Fibroblast of lung (primary cell): ENCODE results near the gene S100P.

Source experiments
- EZH2 ChIP-seq: IDR thresholded peaks from 2 replicates; pipeline ENCODE4 v1.5.1; 2012; ENCODE audit warnings: low read length, control low read depth, mild to moderate bottlenecking; ENCODE audit errors: missing control alignments
- TF ChIP-seq, protein P1 (sequence below), 2 donors: IDR thresholded peaks in 1 of 2; conservative IDR thresholded peaks in 1 of 2; 1 replicate in 1 of 2; 2 replicates in 1 of 2; pipeline ENCODE4 v1.5.1; 2011 to 2012; ENCODE audit warnings: low read length in 2 of 2, control low read depth in 1 of 2, inconsistent platforms in 1 of 2, low read depth in 1 of 2, mild to moderate bottlenecking in 1 of 2

DNA sequence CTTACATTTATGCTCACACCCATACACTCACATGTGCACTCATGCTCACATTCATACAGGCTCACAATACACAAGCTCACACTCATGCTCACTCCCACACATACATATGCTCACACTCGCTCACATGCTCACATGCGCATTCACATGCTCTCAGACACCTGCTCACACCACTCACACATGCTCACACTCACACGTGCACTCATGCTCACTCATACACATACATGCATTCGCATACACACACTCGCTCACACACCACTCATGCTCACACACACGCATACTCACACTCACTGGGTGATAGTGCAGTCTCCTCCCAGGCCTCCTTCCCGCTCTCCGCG, 28.4 kb upstream of the S100P start:
- TF ChIP-seq, protein P1, sequence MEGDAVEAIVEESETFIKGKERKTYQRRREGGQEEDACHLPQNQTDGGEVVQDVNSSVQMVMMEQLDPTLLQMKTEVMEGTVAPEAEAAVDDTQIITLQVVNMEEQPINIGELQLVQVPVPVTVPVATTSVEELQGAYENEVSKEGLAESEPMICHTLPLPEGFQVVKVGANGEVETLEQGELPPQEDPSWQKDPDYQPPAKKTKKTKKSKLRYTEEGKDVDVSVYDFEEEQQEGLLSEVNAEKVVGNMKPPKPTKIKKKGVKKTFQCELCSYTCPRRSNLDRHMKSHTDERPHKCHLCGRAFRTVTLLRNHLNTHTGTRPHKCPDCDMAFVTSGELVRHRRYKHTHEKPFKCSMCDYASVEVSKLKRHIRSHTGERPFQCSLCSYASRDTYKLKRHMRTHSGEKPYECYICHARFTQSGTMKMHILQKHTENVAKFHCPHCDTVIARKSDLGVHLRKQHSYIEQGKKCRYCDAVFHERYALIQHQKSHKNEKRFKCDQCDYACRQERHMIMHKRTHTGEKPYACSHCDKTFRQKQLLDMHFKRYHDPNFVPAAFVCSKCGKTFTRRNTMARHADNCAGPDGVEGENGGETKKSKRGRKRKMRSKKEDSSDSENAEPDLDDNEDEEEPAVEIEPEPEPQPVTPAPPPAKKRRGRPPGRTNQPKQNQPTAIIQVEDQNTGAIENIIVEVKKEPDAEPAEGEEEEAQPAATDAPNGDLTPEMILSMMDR (conservative IDR thresholded peaks at IDR 0.05 in 1 of 2, IDR thresholded peaks at IDR 0.05 in 1 of 2; ENCODE audit: low read depth in 1 of 2, low read length in 2 of 2), result no peak
- TF ChIP-seq EZH2, result no peak
